GM10847 (cell line): ENCODE data around the gene BTRC.

ENCODE experiments used
- POLR2A ChIP-seq: IDR thresholded peaks from 2 replicates; pipeline ENCODE4 v1.6.1; 2011; ENCODE audit not compliant: insufficient read length; ENCODE audit errors: extremely low read depth

The BTRC gene

GRCh38 chr10:101353692-101354327 is at the start of gene BTRC:
BTRC (plus strand) TSS chr10:101354165; CDS start chr10:101354181, 16 bp downstream.
- peak; percentile 58 for TF ChIP-seq POLR2A

DNA sequence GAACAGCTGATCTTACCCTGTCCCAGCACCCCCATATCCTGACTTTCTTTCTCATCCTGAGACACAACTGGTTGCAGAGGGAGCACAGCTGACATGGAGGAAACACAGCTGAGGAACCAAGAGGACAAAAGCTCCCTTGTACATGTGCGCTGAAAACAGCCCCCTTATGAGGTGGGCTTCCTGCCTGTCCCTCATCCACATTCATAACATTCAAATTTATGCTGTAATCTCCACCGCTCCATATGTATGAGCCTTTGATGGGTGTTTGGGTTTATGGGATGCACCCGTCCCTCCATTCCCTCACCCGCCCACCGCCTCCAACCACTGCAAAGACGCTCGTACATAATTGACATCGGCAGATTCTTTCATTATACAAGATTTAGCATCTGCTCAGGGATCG is 49.6 kb upstream of the BTRC start:
- no peak for TF ChIP-seq POLR2A

DNA sequence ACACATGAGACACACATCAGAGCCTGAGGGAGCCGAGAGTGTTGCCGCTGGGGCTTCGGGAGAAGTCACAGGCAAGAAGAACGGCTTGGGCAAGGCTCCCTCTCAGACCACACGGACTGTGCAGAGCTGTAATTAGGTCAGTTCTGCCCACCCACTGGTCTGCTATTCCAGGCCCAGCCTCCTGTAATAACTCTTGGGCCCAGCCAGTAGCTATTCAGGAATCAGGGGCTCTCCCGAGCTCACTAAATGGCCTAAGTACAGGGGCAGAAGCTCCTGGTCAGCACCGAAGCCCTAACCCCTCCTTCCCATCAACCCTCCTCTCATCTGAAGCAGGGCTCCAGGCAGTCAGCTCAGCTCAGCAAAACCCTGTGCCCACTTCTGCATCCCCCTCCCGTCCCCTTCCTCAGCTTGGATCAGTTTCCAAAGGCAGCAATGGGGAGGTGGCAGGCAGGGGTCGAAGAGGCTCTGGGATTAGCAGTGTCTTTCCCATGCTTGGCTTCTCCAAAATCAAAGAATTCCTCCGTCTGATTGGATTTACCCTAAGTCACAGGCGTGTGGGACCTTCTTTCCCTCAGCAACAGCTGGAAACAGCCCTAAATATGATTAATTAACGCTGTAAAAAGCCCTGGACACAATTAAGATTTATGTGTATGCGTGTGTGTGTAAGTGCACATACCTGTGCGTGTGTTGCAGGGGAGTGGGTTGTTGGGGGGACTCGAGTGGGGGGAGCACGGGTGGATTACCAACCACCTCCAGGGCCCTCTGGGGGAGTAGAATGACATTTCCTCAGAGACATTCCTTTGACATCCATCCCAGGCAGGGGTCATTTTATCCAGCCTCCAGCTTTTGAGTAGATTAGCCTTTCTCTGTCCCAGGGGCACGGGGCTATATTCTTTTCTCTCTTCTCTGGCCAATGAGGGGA is 48.4 kb upstream of the BTRC start:
- TF ChIP-seq POLR2A, result no peak

GRCh38 chr10:101308051-101308450 is 45.9 kb upstream of the BTRC start:
- TF ChIP-seq POLR2A, result no peak

- TF ChIP-seq POLR2A, result no peak
Observed at GRCh38 chr10:101310529-101311184, 43.3 kb upstream of the BTRC start.

- TF ChIP-seq POLR2A, result no peak
Observed at GRCh38 chr10:101311185-101312066, 42.5 kb upstream of the BTRC start.

GRCh38 chr10:101319241-101319915 is 34.6 kb upstream of the BTRC start:
- no peak for TF ChIP-seq POLR2A

GRCh38 chr10:101321073-101321472 is 32.9 kb upstream of the BTRC start:
- no peak for TF ChIP-seq POLR2A

DNA sequence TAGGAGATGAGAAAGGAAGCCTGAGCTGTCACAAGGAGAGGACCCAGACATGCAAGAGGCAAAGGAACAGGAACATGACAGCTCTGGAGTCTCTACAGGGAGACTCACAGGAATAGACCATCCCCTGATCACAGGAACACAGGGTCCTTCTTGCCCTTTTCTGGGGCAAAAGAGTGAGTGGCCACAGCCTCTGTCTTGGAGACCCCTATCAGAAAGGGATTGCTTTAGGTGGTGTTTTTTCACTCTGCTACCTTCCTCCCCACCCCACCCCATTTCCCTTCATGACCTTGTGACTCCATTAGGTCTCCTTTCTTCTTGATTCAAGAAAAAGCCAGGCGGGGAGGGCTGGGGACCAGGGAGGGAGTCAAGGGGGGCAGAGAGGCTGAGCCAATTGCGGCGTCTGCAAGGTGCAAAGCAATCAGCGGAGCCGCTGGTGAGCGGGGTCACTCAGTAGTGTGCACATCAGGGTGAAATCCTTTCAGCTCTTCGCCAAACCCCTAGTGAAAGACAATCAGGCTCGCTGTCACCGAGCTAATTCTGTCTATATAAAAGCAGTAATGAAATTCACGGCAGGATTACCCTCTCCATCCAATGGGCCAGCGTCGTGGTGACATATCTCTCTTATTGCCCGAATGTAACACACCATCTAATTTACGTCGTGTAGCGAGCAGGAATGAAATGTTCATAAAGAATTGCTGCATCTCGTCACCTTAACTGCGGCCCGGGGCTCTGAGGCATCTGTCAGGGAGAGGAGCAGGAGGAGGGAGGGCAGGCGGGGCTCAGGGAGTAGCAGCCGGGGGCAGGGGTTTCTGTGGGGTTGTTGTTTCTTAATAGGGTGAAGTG is 31.5 kb upstream of the BTRC start:
- TF ChIP-seq POLR2A, result no peak

- no peak for TF ChIP-seq POLR2A
Observed at GRCh38 chr10:101323495-101323894, 30.5 kb upstream of the BTRC start.

- TF ChIP-seq POLR2A, result no peak
Observed at GRCh38 chr10:101329341-101330032, 24.5 kb upstream of the BTRC start.

GRCh38 chr10:101330231-101330630 is 23.7 kb upstream of the BTRC start:
- TF ChIP-seq POLR2A, result no peak
